ENCODE results near the gene CLDN19.

CLDN19 gene

GRCh38 chr1:42739753-42740700, at the start of gene CLDN19:
CLDN19 (minus strand) TSS chr1:42740236; CDS start chr1:42740063, 173 bp downstream.
- DNase-seq, result peak; percentile 96

- DNase-seq, result peak; percentile 88
Observed at GRCh38 chr1:42788021-42788420, 48.0 kb upstream of the CLDN19 start.

- DNase-seq, result no peak
Observed at GRCh38 chr1:42786097-42786496, 46.1 kb upstream of the CLDN19 start.

GRCh38 chr1:42784946-42785693, 45.1 kb upstream of the CLDN19 start, which contains the start of gene TMEM269:
TMEM269 (plus strand) TSS chr1:42784991; CDS start chr1:42789894, 4,903 bp downstream.
- no peak for DNase-seq

- no peak for DNase-seq
Observed at GRCh38 chr1:42784547-42784945, 44.5 kb upstream of the CLDN19 start.

GRCh38 chr1:42783092-42783491, 43.1 kb upstream of the CLDN19 start:
- no peak for DNase-seq

GRCh38 chr1:42780176-42780575, 40.1 kb upstream of the CLDN19 start:
- DNase-seq, result no peak

GRCh38 chr1:42779725-42780124, 39.7 kb upstream of the CLDN19 start:
- DNase-seq, result no peak

- DNase-seq, result peak; percentile 91
Observed at GRCh38 chr1:42777852-42778251, 37.8 kb upstream of the CLDN19 start.

- no peak for DNase-seq
Observed at GRCh38 chr1:42776502-42776901, 36.5 kb upstream of the CLDN19 start.

- DNase-seq, result no peak
Observed at GRCh38 chr1:42774928-42775526, 35.0 kb upstream of the CLDN19 start.

- DNase-seq, result no peak
Observed at GRCh38 chr1:42773420-42773819, 33.4 kb upstream of the CLDN19 start.

- no peak for DNase-seq
Observed at GRCh38 chr1:42769811-42770210, 29.8 kb upstream of the CLDN19 start.

GRCh38 chr1:42768172-42768571, 28.1 kb upstream of the CLDN19 start:
- no peak for DNase-seq

GRCh38 chr1:42767510-42768000, 27.5 kb upstream of the CLDN19 start:
- DNase-seq, result peak; percentile 76

- DNase-seq, result peak; percentile 100
Observed at GRCh38 chr1:42766741-42767509, 26.9 kb upstream of the CLDN19 start, which contains the start of the genes C1orf50 and P3H1. C1orf50 (plus strand) TSS chr1:42767249; CDS start chr1:42767312, 63 bp downstream. P3H1 (minus strand) TSS chr1:42767028; CDS start chr1:42766971, 57 bp downstream.

- DNase-seq, result peak; percentile 83
Observed at GRCh38 chr1:42765832-42766740, 26.1 kb upstream of the CLDN19 start.

- DNase-seq, result no peak
Observed at GRCh38 chr1:42765269-42765668, 25.2 kb upstream of the CLDN19 start.

- no peak for DNase-seq
Observed at GRCh38 chr1:42762269-42762668, 22.2 kb upstream of the CLDN19 start.

- DNase-seq, result no peak
Observed at GRCh38 chr1:42761567-42761966, 21.5 kb upstream of the CLDN19 start.

GRCh38 chr1:42759114-42759513, 19.1 kb upstream of the CLDN19 start:
- no peak for DNase-seq
